CD4-positive, alpha-beta T cell treated with Interleukin-2 at 100 ng/mL for 4 hours (primary cell): ENCODE results near the gene CRMP1.
"Not testable (repeated sequence)": the region's sequence is repeated elsewhere in the genome, so short reads cannot be mapped to it uniquely, and the experiment has no call there.

Experiments
- DNase-seq: peaks from one replicate; pipeline ENCODE4 v3.0.0-alpha.2; 2020; ENCODE audit warnings: low spot score

CRMP1 gene

DNA sequence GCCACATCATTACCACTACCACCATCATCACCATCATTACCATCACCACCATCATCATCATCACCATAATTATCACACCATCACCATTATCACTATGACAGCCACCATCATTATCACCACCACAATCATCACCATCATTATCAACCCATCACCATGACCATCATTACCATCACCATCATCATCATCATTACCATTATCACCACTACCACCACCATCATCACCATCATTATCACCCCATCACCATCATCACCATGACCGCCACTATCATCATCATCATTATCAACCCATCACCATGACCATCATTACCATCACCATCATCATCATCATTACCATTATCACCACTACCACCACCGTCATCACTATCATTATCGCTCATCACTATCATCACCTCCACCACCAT, 36.5 kb downstream of the CRMP1 start:
- not testable (repeated sequence) for DNase-seq

DNA sequence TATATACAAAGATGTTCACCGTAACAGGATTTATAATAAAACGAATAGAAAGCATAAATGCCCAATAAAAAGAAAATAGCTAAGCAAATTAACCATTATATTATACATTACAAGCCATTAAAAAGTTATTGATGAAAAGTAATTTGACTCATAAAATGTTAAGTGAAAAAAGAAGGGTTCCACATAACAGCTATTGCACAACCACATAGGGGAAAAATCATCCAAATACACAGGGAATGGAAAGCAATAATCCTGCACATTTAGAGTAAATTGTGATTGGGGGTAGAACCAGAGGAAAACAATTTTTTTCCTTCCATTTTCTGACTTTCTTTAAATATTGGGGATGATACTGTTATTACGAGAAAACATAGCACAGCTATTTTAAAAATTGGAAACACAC, 38.0 kb downstream of the CRMP1 start:
- no peak for DNase-seq

DNA sequence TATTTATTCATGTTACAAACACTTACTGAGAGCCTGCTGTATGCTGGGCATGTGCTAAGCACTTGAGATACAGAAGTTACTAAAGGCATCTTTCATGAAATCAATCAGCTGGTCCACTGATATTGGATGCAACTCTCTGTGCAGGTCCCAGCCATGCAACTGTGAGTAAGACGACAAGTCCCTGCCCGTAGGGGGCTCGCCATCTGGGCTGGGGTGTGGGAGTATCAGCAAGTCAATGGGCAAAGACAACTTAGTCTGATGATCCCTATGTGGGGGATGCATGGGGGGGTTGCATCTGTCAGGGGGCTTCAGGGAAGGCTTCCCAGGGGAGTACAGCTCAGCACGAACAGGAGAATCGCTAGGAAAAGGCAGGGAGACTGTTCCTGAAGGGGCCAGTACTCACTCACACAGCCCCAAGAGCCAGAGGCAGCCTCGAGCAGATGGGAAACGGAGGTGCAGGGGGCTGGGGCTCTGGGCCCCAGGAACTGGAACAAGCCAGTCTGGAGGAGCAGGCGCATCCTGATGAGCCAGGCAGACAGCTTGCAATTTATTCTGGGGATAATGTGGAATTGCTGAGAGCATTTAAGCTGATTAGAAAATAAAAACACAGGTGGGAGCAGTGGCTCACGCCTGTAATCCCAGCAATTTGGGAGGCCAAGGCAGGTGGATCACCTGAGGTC, 40.2 kb downstream of the CRMP1 start:
- DNase-seq = no peak

DNA sequence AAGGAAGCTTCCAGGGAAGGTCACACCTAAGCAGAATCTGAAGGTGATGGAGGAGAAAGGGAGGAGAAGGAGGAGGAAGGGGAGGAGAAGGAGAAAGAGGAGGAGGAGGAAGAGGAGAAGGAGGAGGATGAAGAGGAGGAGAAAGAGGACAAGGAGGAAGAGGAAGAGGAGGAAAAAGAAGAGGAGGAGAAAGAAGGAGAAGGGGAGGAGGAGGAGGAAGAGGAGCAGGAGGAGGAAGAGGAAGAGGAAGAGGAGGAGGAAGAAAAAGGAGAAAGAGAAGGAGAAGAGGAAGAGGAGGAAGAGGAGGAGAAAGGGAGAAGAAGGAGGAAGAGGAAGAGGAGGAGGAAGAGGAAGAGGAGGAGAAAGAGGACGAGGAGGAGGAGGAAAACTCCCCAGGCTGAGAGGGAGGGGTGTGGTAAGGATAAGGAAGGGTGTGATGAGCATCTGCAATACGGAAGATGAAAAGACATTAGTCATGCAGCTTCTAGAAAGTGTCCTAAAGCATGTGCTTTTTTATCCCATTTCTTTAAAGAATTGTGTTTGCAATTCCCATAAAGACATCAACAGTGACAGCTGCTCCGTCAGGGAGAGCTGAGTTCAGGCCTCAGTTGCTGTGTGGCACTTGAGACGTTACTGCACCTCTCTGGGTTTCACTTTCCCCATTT, 41.1 kb downstream of the CRMP1 start:
- no peak for DNase-seq

DNA sequence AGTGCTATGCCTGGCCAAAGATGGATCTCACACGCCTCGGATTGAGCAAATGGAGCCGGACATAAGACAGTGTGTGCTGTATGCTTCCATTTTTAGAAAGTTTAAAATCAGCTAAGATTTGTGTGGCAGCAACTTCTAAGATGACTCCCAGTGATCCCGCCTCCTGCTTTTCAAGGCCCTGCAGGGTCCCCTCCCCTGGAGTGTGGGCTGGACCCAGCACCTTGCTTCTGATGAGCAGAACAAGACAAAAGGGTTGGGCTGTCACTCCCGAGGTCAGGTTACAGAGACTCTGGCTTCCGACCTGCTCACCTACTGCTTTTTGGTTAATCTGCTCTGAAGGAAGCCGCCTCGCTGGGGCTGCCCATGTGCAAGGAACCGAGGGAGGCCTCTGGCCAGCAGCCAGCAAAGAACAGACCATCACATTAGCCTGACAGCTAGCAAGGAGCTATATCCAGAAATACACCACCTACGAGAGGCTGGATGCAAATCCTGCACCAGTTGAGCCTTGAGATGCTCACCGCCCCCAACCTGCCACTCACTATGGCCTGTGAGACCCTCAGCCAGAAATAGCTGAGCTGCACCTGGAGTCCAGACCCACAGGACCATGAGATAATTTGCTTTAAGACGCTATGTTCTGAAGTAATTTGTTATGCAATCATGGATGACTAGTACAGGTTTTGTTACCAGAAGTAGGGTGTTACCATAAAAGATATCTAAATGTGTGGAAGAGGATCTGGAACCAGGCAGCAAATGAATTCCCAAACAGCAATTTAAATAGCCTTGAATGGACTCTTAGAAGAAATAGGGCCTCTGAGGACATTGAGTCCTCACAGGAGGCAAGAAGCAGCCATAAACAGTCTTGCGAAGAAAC, 47.6 kb downstream of the CRMP1 start:
- no peak for DNase-seq

DNA sequence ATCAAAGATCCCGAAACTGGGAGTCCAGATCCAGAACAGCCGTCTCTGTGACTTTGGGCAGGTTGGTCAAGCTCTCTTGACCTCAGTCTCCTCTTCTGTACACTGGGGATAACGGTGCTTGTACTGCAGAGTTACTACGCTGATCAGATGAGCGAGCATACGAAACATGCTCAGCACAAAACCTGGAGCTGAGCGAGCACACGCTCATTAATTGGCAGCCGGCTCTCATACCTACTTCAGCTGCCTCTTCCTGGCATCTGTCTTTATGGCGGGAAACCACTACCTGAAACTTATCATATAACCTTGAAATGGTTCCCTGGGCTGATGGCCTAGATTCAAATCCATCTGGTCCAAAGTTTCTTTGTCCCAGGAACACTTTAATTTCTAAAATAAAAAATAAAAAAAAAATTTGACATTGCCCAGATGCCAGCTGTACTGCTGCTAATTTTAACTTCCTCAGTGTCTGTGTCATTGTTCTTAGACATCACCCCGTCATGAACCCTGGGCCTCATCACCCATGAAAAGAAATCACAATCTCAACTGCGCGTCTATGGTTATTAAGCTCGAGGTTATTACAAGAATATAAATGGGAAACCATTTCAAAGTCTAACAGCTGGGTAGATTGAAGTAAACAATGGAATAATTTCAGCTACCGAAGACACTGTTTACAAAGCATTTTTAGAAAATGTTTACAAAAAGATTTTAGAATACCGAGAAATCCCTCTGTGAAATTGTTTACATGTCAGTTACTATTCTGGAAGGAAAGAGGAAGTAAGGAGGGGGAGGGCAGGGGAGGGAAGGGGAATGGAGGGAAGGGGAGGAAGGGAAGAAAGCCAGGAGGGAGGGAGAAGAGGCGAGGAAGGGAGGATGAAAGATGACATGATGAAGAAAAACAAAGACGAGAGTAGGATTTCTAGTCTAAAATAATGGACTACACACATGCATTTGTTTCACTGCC, 49.0 kb downstream of the CRMP1 start:
- DNase-seq = no peak

DNA sequence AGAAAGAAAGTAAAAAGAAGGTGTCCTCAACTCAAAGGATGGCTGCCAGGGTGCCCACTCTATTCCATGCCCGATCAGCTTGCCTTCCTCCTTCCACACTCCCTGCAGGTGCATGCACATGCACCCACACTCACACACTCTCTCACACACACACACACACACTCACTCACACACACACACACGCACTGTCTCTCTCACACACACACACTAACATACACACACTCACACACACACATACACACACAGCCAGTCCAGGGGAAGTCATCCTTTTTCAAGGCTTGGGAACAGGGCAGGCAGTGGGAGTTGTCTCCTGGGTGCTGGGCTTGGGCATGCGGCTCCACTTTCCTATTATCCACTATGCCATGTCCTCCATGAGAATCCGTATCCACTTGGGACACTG, 50.4 kb downstream of the CRMP1 start:
- DNase-seq = no peak

DNA sequence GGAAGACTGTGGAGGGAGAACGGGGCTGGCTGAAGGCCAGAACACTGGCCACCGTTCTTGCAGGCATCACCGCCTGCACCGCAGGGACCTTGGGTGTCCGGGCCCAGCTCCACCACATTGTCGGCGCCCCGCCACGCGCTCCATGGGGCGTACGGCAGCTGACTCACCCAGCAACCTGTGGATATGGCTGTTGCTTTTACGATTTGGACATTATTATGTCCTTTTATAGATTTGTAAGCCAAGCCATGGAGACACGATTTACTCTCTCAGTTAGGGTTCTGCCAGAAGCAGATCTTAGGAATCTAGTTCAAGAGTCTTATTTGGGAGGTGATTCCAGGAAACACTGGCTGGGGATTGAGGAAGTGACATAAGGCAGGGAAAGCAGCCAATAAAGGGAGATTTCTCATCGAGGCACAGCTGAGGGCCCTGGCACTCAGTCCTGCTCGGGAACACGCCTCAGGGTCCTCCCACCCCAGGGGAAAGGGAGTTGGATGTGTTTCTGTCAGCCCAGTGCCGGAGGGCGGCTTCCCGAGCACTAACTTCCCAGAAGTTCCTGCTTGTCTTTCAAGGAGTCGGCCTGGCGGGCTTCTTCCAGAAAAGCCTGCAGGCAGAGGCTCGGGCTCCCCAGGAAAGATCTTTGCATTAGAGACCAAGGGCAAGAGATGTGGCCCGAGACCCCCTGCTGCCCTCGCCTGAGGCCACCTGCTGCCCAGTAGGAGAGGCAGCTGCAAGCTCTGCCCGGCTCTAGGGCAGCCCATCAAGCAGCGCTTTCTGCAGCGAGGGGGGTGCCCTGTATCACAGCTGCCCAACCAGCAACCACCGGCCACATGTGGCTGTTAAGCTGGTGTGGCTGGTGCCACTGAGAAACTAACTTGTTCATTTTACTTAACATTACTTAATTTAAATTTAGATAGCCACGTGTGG, 52.9 kb downstream of the CRMP1 start:
- DNase-seq = no peak

DNA sequence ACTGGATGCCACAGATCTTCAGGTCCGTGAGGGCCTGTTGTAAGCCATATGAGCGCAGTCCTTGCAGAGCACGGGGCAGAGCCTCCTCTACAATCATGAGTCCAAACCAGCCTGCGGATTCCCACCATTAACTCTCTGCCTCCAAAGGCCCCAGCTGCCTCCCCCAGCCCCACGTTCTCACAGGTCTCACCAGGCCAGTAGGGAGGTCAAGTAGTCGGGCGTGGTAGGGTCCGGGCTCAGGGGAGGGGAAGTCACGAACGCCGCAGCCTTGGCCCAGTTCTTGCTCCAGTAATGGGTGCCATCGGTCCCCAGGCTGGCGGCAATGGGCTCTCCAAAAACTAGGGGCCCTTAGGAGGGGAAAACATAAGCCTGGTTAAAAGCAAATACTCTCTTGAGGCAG, 53.6 kb downstream of the CRMP1 start:
- no peak for DNase-seq

DNA sequence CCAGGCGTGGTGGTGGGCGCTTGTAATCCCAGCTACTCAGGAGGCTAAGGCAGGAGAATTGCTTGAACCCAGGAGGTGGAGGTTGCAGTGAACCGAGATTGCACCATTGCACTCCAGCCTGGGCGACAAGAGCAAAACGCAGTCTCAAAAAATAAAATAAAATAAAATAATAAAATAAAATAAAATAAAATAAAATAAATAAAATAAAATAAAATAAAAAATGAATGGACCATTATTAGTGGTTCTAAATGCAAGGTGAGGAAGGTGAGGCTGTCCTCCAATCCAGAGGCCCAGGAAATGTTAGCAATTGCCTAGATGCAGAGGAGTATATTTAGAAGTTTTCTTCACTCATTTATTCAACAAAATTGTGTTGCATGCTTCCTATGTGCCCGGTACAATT, 55.4 kb downstream of the CRMP1 start:
- DNase-seq = not testable (repeated sequence)

DNA sequence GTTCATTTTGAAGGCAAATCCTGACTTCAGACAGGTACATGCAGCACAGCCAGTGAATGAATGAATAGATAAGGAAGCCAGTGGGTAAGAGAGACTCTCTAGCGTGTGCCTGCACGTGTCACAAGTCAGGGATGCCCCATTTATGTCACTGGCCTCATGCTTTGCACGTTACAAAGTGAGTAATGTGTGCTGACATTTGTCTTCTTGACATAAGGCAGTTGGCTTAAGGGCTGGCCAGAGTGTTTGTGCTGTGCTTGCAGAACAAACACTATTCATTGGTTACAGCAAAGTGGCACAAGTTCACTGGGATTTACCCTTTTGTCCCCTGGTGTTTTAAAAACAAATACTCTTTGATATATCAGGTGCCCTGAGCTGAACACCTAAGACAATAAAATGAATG, 55.9 kb downstream of the CRMP1 start:
- DNase-seq = no peak

DNA sequence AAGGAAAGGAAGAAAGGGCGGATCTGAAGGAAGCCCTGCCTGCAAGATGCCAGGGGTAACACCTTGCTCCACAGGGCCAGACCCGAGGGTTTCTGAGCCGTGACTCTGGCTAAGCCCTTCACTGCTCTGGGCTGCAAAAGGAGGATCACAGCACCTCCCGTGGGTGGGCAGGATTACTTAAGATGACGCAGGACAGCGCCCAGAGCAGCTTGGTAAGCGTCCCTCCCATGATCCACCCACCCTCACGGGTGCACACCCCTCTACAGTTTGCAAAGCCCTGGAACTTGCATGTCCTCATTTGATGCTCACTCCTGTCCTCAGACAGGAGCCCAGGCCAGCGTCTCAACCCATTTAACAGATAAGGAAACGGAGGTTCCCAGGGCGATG, 64.9 kb downstream of the CRMP1 start:
- no peak for DNase-seq

DNA sequence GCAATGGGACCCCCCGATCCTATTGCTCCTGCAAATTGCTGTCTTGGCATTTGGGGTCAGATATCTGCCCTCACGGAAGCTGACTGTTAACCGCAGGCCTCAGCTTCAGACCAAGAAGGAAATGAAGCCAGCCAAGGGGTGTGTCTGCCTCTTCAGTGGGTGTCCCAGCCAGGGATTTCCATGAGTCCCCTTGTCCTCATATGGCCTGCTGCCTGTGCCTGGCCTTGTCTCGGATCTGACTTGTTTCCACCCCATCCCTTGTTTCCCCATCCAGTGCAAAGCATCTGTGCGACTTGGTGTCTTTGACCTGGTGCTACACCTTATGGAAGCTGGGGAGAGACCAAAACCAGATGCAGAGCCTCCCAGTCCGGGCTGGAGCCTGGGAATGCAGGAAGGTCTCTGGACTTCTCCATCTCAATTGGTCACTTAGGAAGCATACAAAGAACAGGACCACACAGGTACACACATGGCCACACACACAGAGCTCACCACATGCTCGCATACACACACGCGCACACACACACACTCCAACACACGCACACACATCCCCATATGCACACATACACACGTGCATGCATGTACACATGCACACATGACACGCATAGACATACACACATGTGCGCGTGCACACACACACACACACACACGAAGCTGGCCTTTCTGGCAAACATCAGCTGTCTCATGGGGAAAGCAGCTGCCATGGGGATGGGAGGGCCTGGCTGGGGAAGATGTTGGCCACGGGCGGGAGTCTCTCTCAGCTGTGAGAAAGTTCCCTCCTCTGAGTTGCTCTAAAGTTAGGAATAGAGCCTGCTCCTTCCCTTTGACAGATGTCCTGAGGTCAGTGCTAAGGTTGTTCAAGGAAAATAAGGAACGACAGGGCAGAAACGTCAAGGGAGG, 65.5 kb downstream of the CRMP1 start:
- no peak for DNase-seq

DNA sequence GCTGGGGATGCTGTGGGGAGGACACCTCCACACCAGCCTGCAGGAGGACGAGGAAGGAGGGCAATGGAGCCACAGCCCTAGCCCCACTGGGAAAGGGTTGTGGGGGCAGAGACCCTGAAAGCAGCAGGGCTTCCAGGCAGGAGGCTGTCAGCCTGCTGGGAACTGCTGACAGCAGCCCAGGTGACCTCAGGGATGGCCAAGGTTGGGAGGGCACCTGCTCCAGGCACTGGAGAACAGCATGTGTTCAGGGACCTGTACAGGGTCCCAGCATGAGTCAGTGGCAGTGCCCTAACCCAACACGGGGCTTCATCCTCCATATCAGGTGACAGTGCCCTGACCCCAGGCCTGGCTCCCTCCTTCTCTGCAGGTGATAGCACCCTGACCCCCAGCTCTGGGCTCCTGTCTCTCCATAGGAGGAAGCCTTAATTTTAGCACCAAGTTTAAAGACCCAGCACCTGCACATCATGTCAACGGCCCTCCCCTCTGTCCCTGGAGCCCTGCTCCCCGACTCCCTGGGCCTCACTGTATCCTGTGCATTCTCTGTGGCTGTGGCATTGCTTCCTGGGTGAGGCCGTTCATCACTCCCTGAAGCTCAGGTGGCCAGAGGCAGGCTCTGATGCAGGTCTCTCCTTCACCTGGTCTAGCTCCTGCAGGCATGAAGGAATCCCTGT, 66.3 kb downstream of the CRMP1 start:
- no peak for DNase-seq

DNA sequence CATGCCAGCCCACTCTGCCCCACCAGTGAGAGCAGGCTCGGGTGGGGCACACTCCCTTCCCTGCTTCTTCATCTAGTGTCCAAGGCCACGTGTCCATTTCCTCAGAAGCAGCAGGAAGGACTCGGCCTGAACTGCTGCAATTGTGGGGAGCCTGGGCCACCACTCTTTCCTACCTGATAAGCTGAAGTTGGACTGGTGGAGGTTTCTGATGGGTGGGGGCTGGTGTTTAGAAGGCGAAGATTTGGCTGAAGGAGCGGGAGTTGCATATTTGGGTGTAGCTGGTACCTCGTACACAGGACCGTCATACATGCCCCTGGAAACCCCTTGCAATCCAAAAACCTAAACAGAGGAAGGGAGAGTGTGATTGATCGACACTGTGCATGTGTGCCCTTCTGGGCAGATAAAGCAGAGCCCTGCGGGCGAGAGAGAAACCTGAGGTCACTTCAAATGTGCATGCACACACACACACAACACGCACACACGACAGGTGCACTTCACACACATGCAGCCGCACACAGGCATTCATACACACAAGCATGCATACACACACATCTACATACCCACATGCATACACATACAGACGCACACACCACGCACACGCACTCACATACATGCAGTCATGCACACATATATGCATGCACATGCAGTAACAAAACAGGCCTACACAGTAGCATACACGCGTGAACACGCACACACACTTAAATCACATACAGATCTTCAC, 67.4 kb downstream of the CRMP1 start:
- no peak for DNase-seq

DNA sequence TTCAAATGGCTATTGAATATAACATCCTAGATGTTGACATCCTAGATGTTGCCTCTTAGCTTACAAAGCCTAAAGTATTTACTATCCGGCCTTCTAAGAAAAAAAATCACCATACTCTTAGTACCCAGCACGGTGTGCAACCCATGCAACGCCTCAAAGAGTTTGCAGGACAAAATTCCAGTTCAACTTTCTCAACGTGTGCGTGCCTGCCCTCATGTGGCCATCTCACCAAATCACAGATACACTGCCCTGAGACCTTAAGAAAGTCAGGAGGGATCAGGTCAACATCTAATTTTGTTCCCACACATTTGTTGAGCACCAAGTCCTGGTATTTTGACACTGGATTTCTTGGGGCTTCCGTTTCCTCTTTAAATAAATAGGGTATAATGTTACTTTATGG, 68.3 kb downstream of the CRMP1 start:
- no peak for DNase-seq

DNA sequence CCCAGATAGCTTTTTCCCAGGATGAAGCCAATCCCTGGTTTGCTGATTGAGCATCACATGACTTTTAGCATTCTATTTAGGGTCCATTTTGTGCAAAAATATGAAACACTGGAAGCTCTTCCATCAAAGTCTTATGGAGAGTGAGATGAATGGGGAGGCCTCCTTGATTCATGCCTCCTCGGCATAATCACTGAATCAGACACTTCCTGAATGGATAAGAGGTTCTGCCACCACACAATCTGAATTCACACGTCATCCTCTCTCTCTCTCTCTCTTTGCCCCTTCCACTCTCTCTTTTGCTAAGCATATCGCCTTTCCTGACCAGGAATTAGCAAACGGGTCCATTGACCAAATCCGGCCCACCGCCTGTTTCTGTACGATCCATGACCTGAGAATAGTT, 68.7 kb downstream of the CRMP1 start:
- no peak for DNase-seq

DNA sequence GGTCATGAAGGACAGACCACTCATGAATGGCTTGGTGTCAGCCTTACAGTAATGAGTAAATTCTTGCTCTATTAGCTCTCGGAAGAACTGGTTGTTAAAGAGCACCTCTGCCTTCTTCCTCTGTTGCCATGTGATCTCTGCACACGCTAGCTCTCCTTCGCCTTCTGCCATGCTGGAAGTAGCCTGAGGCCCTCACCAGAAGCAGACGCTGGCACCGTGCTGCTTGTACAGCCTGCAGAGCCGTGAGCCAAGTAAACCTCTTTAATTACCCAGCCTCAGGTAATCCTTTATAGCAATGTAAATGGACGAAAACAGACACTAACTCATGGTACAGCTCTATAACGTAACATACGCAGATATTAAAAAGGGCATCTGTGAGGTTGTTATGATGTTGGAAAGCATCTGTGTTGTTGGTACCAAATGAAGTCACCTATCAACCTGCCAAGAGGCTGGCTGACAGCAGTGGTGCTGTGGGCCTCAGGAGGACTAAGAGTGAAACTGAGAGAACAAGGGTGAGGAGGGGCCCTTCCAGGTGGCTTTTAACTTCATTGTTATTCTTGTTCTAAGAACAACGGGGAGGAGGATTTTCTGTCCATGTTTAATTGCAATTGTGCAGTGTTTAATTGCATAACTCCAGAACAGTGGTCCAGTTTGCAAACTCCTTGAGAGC, 69.2 kb downstream of the CRMP1 start:
- no peak for DNase-seq
